Ectodermal cell (in vitro differentiated cells): Measurements from ENCODE around the gene ANKH.
"Not testable (repeated sequence)": the region's sequence is repeated elsewhere in the genome, so short reads cannot be mapped to it uniquely, and the experiment has no call there.

Source experiments
- H3K27ac ChIP-seq: 2 replicates; pipeline ENCODE4 v1.7.0; 2013; ENCODE audit warnings: mild to moderate bottlenecking, low read depth, low read length; ENCODE audit not compliant: insufficient read depth, poor library complexity, severe bottlenecking
- H3K27me3 ChIP-seq: 2 replicates; pipeline ENCODE4 v1.7.0; 2013; ENCODE audit warnings: mild to moderate bottlenecking, low read length; ENCODE audit not compliant: insufficient read depth, control insufficient read depth, poor library complexity, severe bottlenecking
- H3K36me3 ChIP-seq: one replicate; pipeline ENCODE4 v1.7.0; 2013; ENCODE audit warnings: low read length; ENCODE audit not compliant: control insufficient read depth, insufficient read depth
- H3K4me1 ChIP-seq: one replicate; pipeline ENCODE4 v1.7.0; 2013; ENCODE audit warnings: low read length; ENCODE audit not compliant: control insufficient read depth, insufficient read depth
- H3K4me3 ChIP-seq: 2 replicates; pipeline ENCODE4 v1.7.0; 2013; ENCODE audit warnings: low read depth, low read length, control low read depth; ENCODE audit not compliant: insufficient read depth
- H3K9me3 ChIP-seq: 2 replicates; pipeline ENCODE4 v1.7.0; 2013; ENCODE audit warnings: mild to moderate bottlenecking, low read length, moderate library complexity; ENCODE audit not compliant: control insufficient read depth
- WGBS, 2 experiments: methylation state at CpG; one replicate each; pipeline ENCODE4 v1.1.7; 2013; ENCODE audit warnings: missing lambda C conversion rate in 2 of 2; 5-methylcytosine and 5-hydroxymethylcytosine counted together

The ANKH gene

GRCh38 chr5:14831006-14831338 is 40.6 kb downstream of the ANKH start:
- no peak overlapping the region for H3K4me3 ChIP-seq
- no peak overlapping the region for H3K27ac ChIP-seq
- H3K9me3 ChIP-seq = no peaks in the 10 kb centered on the region
- no peaks in the 10 kb centered on the region for H3K36me3 ChIP-seq
- H3K4me1 ChIP-seq = no peaks in the 10 kb centered on the region
- 100% methylated on average over 2 of the region's 2 CpGs; no CpG with 5 or more reads in 1 of the 2 experiments for WGBS, 2 experiments
- no peaks in the 10 kb centered on the region for H3K27me3 ChIP-seq

GRCh38 chr5:14830210-14831005 is 41.2 kb downstream of the ANKH start:
- Histone ChIP-seq H3K9me3 (no peaks in the 10 kb centered on the region), H3K36me3 (no peaks in the 10 kb centered on the region), H3K4me1 (no peaks in the 10 kb centered on the region), H3K27me3 (no peaks in the 10 kb centered on the region), H3K4me3 (no peak overlapping the region), H3K27ac (no peak overlapping the region)
- WGBS, 2 experiments = 94 to 95% methylated on average over 12 of the region's 12 CpGs

GRCh38 chr5:14829396-14829795 is 42.2 kb downstream of the ANKH start:
- H3K27ac ChIP-seq = no peak overlapping the region
- no peaks in the 10 kb centered on the region for H3K4me1 ChIP-seq
- no peaks in the 10 kb centered on the region for H3K27me3 ChIP-seq
- H3K36me3 ChIP-seq = no peaks in the 10 kb centered on the region
- no peak overlapping the region for H3K4me3 ChIP-seq
- H3K9me3 ChIP-seq = no peaks in the 10 kb centered on the region
- WGBS, 2 experiments = 90 to 93% methylated on average over 3 of the region's 3 CpGs

GRCh38 chr5:14826714-14827113 is 44.9 kb downstream of the ANKH start:
- H3K27me3 ChIP-seq = no peaks in the 10 kb centered on the region
- WGBS, 2 experiments = 95 to 96% methylated on average over 3 to 4 of the region's 4 CpGs
- H3K4me1 ChIP-seq = no peaks in the 10 kb centered on the region
- H3K4me3 ChIP-seq = no peak overlapping the region
- no peak overlapping the region for H3K27ac ChIP-seq
- no peaks in the 10 kb centered on the region for H3K9me3 ChIP-seq
- H3K36me3 ChIP-seq = no peaks in the 10 kb centered on the region

- Histone ChIP-seq H3K9me3 (no peaks in the 10 kb centered on the region), H3K27ac (no peak overlapping the region), H3K4me1 (no peaks in the 10 kb centered on the region), H3K27me3 (no peaks in the 10 kb centered on the region), H3K36me3 (no peaks in the 10 kb centered on the region), H3K4me3 (no peak overlapping the region)
- 94 to 100% methylated on average over 2 of the region's 2 CpGs for WGBS, 2 experiments
These were observed 45.6 kb downstream of the ANKH start for GRCh38 chr5:14825977-14826376.

GRCh38 chr5:14824499-14824898 is 47.1 kb downstream of the ANKH start:
- Histone ChIP-seq H3K9me3 (no peaks in the 10 kb centered on the region), H3K27ac (no peak overlapping the region), H3K27me3 (no peaks in the 10 kb centered on the region), H3K4me1 (no peaks in the 10 kb centered on the region), H3K4me3 (no peak overlapping the region), H3K36me3 (no peaks in the 10 kb centered on the region)
- WGBS, 2 experiments = 82 to 100% methylated on average over 1 to 3 of the region's 3 CpGs

- Histone ChIP-seq H3K4me1 (no peaks in the 10 kb centered on the region), H3K27ac (no peak overlapping the region), H3K9me3 (no peaks in the 10 kb centered on the region), H3K36me3 (no peaks in the 10 kb centered on the region), H3K4me3 (no peak overlapping the region), H3K27me3 (no peaks in the 10 kb centered on the region)
- WGBS, 2 experiments = 91 to 97% methylated on average over 8 of the region's 9 CpGs
These were observed 50.3 kb downstream of the ANKH start for GRCh38 chr5:14821100-14821845.

GRCh38 chr5:14818931-14819790 is 52.4 kb downstream of the ANKH start:
- 88 to 89% methylated on average over 14 of the region's 14 CpGs for WGBS, 2 experiments
- Histone ChIP-seq H3K27me3 (no peaks in the 10 kb centered on the region), H3K36me3 (no peaks in the 10 kb centered on the region), H3K4me3 (no peak overlapping the region), H3K4me1 (no peaks in the 10 kb centered on the region), H3K27ac (no peak overlapping the region), H3K9me3 (no peaks in the 10 kb centered on the region)

GRCh38 chr5:14817762-14818136 is 53.8 kb downstream of the ANKH start:
- not testable (repeated sequence) for H3K36me3 ChIP-seq, H3K4me3 ChIP-seq, H3K4me1 ChIP-seq, H3K9me3 ChIP-seq, H3K27ac ChIP-seq, H3K27me3 ChIP-seq
- WGBS, 2 experiments = 93 to 96% methylated on average over 2 of the region's 2 CpGs
